Femur (tissue), 1 donor: ENCODE data around the gene STK32A.

Source experiments
- DNase-seq: peaks from one replicate; pipeline ENCODE4 v3.0.0-alpha.2; 2017

STK32A gene

DNA sequence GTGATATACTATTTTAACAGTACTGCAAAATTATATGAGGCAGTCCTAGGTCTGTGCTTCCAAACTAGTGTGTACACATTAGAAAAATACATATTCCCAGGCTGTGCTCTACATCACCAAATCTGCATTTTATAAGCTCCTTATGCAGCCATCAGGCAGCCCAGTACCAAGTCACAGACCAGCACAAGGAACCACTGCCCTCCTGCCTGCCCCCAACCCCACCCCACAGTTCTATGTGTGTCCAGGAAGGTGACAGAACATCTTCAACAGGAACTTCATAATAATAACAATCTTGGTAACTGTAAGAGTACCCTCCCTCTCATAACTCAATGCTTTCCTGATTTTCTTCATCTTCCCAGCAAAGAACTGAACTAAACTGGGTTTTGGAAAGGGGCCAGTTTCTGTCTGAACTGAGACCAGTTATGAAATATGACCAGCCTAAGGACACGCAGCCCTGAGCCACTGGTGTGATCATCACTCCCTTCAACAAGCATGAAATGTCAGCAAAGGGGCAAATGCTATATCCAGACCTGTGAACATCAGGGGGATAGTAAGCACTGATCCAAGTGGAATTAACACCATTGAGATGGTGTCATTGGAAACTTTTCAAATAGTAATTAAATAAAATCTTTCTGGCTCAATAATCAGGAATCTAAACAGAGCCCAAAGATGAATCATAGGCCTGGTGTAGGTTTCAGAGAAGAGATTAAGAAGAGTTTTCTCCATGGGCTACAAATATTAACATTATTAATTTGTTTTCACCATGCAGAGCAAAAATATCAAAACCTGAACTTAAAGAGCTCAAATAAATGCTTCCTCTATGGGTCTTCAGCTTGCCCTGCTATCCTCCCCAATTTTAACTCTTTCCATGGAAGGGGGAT, 192.9 kb downstream of the STK32A start:
- no peak for DNase-seq

DNA sequence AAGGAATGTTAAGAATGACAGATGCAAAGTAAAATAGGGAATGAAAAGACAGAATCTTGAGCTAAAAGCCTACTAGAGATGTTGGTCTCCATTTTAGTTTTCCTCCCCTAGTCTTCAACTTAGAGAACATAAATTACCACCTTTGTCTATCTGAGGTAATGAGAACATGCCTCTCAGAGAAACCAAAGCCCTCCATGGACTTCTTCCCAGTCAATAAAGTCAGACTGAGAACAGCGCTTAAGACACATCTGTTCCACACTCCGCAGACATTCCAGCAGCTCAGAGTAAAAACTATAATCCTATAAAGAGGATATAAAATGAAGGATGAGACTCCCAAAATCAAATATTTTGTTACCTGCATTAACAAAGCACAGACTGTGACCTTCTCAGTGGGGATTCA, 195.8 kb downstream of the STK32A start:
- no peak for DNase-seq

DNA sequence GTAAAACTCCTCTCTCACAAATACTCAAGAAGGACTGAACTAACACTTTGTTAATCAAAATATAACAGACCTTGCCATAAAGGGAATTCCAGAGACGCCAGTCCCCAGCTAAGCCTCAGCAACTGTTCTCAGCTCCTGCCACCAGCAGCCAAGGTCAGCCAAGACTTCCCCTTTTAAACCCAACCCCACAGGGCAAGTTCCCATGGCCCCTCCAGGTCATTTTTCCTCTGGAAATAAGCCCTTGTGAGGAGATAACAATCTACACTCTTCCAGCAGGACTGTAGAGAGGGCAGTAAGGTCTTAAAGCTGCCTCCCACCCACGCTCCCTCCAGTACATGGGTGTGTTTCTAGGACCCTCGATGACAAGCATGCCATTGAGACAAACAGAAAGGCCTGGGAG, 196.8 kb downstream of the STK32A start:
- DNase-seq: no peak

DNA sequence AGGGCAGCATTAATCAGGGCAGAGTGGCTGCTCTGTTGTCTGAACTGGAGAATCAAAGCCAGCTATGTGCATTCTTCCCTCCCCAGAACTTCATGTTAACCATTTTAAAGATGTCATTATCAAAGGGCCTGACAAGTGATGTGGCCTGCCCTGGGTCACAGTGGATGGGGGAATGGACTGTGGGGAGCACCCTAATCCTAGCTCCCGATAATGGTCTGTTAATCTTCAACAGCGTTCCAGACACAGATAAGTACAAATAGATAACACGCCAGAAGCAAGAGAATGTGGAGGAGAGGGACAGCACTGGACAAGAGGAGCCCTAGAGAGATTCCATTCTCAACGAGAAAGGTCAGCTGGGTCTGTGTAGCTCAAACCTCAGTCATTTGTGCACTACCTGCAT, 197.5 kb downstream of the STK32A start:
- DNase-seq: no peak

DNA sequence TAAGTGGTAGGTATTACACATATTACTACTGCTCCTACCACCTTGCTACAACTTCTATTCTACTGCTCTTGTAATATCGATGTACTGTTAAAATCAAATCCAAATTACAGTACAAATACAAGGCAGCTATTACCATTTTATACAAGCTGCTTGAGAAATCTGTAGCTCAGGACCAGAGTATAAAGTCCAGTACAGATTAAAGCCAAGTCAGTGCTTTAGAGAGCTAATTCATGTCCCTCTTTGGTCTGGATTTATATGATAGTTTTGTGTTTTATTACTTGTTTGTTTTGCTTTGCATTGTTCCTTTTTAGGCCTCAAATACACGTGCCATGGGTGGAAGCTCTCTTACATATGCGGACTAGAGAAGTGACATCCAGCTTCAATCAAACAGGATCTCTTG, 199.2 kb downstream of the STK32A start:
- no peak for DNase-seq

DNA sequence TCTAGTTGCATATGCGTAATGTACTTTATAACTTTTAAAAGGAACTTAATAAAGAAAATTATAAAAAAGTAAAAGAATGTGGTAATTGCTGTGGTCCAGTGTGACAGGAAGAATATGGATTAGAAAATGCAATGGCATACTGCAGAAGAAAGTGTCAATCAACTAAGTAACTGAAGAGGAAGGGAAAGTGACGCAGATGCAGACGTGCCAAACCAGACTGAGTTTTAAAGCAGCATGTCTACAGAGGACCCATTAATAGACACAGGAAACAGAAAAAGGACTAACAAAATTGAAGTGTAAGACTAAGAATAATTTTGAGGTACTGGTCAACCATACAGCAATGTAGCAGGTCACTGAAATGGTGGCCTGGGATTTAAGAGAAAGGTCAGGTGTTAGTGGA, 201.8 kb downstream of the STK32A start:
- DNase-seq: no peak

DNA sequence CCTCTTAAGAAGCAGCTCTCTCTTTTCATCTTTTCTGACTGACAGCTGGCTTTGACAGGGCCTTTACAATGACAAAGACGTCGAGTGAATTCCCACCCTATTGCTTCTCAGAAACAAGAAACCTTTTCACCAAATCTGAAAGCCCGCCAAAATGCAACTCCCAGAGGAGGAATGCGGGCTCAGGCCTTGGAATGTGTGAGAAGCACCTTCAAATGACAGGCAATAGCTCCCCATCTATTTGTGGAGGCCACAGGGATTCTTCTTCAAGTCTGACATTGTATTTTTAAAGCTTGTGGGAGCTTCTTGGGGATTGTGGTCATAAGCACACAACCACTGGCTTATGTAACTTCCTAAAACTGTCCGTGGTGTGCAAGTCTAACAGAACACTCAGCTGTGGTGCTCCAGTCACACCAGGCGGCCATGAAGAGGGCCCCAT, 202.4 kb downstream of the STK32A start:
- DNase-seq: peak; percentile 59
